Ureter (tissue), 1 donor: ENCODE results near the gene CYFIP1. TPM values are rescaled to one million over a fixed set of nuclear protein-coding genes. Genes with fewer than 3 reads are reported as not detected.

Experiments
- DNase-seq: peaks from one replicate; pipeline ENCODE4 v3.0.0-alpha.2; 2020; ENCODE audit warnings: low spot score
- total RNA-seq: library from RNA; stranded (reverse); gene quantifications from one replicate; pipeline ENCODE4 v1.2.4, GENCODE V29; 2023
- donor health status: DM: yes; HTN: yes; CAD: no.

Gene CYFIP1
- total RNA-seq, 1 donor from 2014 or later = 129 TPM

DNA sequence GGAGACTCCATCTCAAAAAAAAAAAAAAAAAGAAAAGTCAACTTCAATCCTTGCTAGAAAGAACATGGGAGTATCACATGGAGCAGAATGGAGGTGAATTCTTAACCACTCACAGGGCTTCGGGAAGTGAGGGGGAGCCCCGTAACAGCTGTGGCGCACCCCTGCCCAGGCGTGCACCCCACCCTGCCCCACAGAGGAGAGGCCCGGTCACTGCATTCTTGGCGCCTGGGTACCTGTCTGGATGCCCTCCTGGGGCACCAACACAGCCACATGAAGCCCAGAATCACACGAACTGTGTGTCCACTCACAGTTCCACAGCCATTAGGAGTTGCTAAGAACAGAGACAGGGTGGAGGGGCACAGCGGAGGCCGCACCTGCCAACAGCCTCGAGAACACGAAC lies 89.9 kb downstream of the CYFIP1 start:
- no peak for DNase-seq

- no peak for DNase-seq
Measured at GRCh38 chr15:22889146-22889818, 90.9 kb downstream of the CYFIP1 start.

- no peak for DNase-seq
Measured at GRCh38 chr15:22888120-22888859, 91.9 kb downstream of the CYFIP1 start.

- DNase-seq = no peak
Measured at GRCh38 chr15:22887157-22887951, 92.8 kb downstream of the CYFIP1 start.

- no peak for DNase-seq
Measured at GRCh38 chr15:22885120-22885519, 95.0 kb downstream of the CYFIP1 start.

DNA sequence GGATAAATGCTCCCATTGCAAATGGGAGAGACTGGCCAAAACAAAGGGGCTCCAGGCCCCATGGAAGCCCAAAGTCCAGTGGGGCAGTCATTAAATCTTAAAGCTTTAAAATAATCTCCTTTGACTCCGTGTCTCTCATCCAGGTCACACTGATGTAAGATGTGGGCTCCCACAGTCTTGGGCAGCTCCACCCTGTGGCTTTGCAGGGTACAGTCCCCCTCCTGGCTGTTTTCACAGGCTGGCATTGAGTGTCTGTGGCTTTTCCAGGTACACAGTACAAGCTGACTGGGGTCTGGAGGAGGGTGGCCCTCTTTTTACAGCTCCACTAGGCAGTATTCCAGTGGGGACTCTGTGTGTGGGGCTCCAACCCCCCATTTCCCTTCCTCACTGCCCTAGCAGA lies 95.8 kb downstream of the CYFIP1 start:
- no peak for DNase-seq

DNA sequence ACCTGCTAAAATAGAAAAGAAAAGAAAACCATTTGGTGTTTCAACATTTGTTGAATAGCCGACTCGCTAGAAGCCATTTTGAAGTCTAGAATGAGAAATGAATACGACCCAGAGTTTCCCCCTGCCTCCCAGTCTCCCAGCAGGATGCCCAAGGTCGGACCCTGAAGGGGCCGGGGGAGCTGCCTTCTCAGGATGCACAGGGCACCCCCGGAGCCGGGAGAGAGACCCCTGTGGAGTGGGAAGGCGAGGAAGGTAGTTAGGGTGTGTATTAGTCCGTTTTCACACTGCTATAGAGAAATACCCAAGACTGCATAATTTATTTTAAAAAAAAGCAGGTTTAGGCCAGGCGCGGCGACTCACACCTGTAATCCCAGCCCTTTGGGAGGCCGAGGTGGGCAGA lies 97.0 kb downstream of the CYFIP1 start:
- DNase-seq = no peak

GRCh38 chr15:22881739-22882440 lies 98.3 kb downstream of the CYFIP1 start:
- no peak for DNase-seq

- no peak for DNase-seq
Measured at GRCh38 chr15:22880981-22881738, 99.0 kb downstream of the CYFIP1 start.

- no peak for DNase-seq
Measured at GRCh38 chr15:22880068-22880980, 99.8 kb downstream of the CYFIP1 start.

GRCh38 chr15:22878103-22878502 lies 102.1 kb downstream of the CYFIP1 start:
- DNase-seq = no peak

- no peak for DNase-seq
Measured at GRCh38 chr15:22877607-22878006, 102.6 kb downstream of the CYFIP1 start.

- DNase-seq = no peak
Measured at GRCh38 chr15:22877117-22877516, 103.1 kb downstream of the CYFIP1 start.

GRCh38 chr15:22874966-22875365 lies 105.2 kb downstream of the CYFIP1 start:
- DNase-seq = no peak

DNA sequence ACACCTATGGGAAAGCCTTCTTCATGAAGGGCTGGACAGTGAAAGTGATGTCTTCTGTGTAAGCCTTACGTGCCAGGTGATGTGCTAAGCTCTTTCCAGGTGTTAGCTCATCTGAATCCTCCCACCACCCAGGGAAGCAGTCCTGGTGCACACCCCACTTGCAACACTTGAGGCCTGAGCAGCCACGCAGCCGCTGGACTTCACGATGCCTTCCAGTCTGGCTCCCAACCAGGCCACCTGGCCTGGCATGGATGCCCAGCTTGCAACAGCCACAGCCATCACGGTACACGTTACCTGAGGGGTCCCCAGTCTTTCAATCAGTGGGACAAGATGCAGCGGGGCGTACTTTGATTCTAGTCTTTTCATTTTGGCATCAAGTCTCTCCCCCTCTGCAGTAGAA lies 105.9 kb downstream of the CYFIP1 start:
- no peak for DNase-seq

DNA sequence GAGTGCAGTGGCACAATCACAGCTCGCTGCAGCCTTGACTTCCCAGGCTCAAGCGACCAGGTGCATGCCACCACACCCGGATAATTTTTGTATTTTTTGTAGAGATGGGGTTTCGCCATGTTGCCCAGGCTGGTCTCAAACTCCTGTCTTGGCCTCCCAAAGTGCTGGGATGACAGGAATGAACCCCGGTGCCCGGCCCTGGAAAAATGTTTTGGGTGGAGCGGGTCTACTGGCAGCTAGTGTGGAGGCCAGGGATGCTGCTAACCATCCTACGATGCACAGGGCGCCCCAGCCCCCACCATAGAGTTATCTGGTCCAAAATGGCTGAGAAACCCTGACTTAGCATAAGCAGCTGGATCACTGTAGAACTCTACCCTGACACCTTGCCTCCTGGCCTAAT lies 106.3 kb downstream of the CYFIP1 start:
- no peak for DNase-seq

GRCh38 chr15:22872936-22873701 lies 107.0 kb downstream of the CYFIP1 start:
- DNase-seq = no peak

- DNase-seq = no peak
Measured at GRCh38 chr15:22871481-22872086, 108.6 kb downstream of the CYFIP1 start.

GRCh38 chr15:22870865-22871264 lies 109.3 kb downstream of the CYFIP1 start:
- DNase-seq = no peak
